Measurements from ENCODE around the gene ST14. TPM values are rescaled to one million over a fixed set of nuclear protein-coding genes. Genes with fewer than 3 reads are reported as not detected.

ST14 gene
- total and polyA plus RNA-seq, 2 donors (not counting 3 experiments of a cell fraction or from before 2014, with no cell fraction given) = 0.08 TPM; not detected in 1

DNA sequence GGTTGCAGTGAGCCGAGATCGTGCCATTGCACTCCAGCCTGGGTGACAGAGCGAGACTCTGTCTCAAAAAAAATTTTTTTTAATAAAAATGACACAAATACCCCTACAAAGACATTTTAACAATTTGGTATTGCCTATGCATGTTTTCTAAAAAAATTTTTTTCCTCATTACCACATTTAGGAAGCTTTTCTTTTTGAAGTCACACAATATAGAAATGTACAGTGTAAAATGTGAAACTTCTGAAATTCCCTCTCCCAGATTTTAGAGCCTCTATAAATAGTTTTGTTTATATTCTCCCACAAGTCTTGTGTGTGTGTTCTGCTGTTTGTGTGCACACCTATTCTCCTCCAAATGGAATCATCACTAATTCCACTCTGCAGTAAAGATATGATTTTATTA is 7.6 kb downstream of the ST14 start:
- Histone ChIP-seq H4K20me1 (replicated peaks; ENCODE audit: control insufficient read depth, extremely low read depth, insufficient read depth, low read length) (no peaks in the 10 kb centered on the region), H3K27ac (ENCODE audit: insufficient read depth, low read depth, low read length) (no peak overlapping the region), H3K4me1 (ENCODE audit: control insufficient read depth, extremely low read depth, insufficient read depth, low read length) (no peaks in the 10 kb centered on the region), H3K36me3 (ENCODE audit: control insufficient read depth in 2 of 2, extremely low read depth in 1 of 2, insufficient read depth in 2 of 2, low read length in 2 of 2) (no peaks in the 10 kb centered on the region), H3K4me3 (replicated peaks in 1 of 3; ENCODE audit: insufficient read depth in 1 of 3, low read depth in 1 of 3, low read length in 3 of 3) (no peak overlapping the region), H3K79me2 (ENCODE audit: control insufficient read depth, insufficient read depth, low read length) (no peaks in the 10 kb centered on the region), H3K4me2 (ENCODE audit: insufficient read depth, low read length) (no peak overlapping the region), H3K9me3 (replicated peaks; ENCODE audit: control insufficient read depth, insufficient read depth, low read length) (no peaks in the 10 kb centered on the region), H3K9ac (replicated peaks; ENCODE audit: extremely low read depth, insufficient read depth, low read length) (no peak overlapping the region), H2AFZ (ENCODE audit: low read depth, low read length) (no peak overlapping the region), H3K9me1 (replicated peaks; ENCODE audit: control insufficient read depth, extremely low read depth, insufficient read depth, low read length) (no peaks in the 10 kb centered on the region), H3K27me3 (ENCODE audit: control insufficient read depth in 2 of 2, insufficient read depth in 2 of 2, low read length in 2 of 2) (peaks cover 3 to 8% of the 10 kb centered on the region in 2 experiments)
- dilution Hi-C loops (cut with MboI; ENCODE audit: extremely low pct_ligation_motif_present, low sequenced_read_pairs) (no loop called here), intact Hi-C loops (cut with micrococcal nuclease) (no loop called here)
- no TSS peak for BruUV-seq (replicated peaks)
- ChIA-PET CTCF (interaction anchor here (0.9 kb wide), 1 partner anchor 164 kb away, joined by 3 read pairs; no protein-coding TSS in a partner anchor), POLR2A (no interaction called here)
- TF ChIP-seq, protein P1, sequence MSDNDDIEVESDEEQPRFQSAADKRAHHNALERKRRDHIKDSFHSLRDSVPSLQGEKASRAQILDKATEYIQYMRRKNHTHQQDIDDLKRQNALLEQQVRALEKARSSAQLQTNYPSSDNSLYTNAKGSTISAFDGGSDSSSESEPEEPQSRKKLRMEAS (IDR thresholded peaks at IDR 0.05; ENCODE audit: insufficient read depth, insufficient read length) = no peak
- TF ChIP-seq GATA2 (IDR thresholded peaks at IDR 0.05; ENCODE audit: insufficient read depth, insufficient read length, low read depth, low read length) = no peak
- TF ChIP-seq MYC (IDR thresholded peaks at IDR 0.05; ENCODE audit: low read depth, low read length) = no peak
- TF ChIP-seq EZH2 (IDR thresholded peaks at IDR 0.05; ENCODE audit: borderline replicate concordance, low read depth, low read length, severe bottlenecking) = no peak
- TF ChIP-seq FOS (IDR thresholded peaks at IDR 0.05; ENCODE audit: borderline replicate concordance, insufficient read depth, low read length) = no peak
- no peak for TF ChIP-seq POLR2AphosphoS5 (IDR thresholded peaks at IDR 0.05; ENCODE audit: insufficient read depth, low read depth, low read length)
- no peak for TF ChIP-seq JUN (IDR thresholded peaks at IDR 0.05; ENCODE audit: borderline replicate concordance, insufficient read depth, insufficient read length, low read depth)
- TF ChIP-seq, protein P2, sequence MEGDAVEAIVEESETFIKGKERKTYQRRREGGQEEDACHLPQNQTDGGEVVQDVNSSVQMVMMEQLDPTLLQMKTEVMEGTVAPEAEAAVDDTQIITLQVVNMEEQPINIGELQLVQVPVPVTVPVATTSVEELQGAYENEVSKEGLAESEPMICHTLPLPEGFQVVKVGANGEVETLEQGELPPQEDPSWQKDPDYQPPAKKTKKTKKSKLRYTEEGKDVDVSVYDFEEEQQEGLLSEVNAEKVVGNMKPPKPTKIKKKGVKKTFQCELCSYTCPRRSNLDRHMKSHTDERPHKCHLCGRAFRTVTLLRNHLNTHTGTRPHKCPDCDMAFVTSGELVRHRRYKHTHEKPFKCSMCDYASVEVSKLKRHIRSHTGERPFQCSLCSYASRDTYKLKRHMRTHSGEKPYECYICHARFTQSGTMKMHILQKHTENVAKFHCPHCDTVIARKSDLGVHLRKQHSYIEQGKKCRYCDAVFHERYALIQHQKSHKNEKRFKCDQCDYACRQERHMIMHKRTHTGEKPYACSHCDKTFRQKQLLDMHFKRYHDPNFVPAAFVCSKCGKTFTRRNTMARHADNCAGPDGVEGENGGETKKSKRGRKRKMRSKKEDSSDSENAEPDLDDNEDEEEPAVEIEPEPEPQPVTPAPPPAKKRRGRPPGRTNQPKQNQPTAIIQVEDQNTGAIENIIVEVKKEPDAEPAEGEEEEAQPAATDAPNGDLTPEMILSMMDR (IDR thresholded peaks at IDR 0.05; ENCODE audit: extremely low read depth in 1 of 2, insufficient read depth in 1 of 2, low read depth in 1 of 2, low read length in 2 of 2) = no peak
- TF ChIP-seq POLR2A (IDR thresholded peaks at IDR 0.05; ENCODE audit: low read depth, low read length) = no peak
- FAIRE-seq (no peak), DNase-seq (ENCODE audit: low read depth, low spot score) (no peak)
